Endothelial cell of umbilical vein (primary cell): ENCODE data around the gene BEX3.

Experiments used
- EZH2 ChIP-seq: IDR thresholded peaks from 2 replicates; pipeline ENCODE4 v1.6.1; 2012; ENCODE audit warnings: borderline replicate concordance, low read depth, mild to moderate bottlenecking, moderate library complexity, low read length, inconsistent platforms; ENCODE audit not compliant: severe bottlenecking
- FOS ChIP-seq: IDR thresholded peaks from 2 replicates; pipeline ENCODE4 v1.6.1; 2011; ENCODE audit warnings: mild to moderate bottlenecking, low read length, moderate library complexity, borderline replicate concordance; ENCODE audit not compliant: insufficient read depth
- GATA2 ChIP-seq: IDR thresholded peaks from 2 replicates; pipeline ENCODE4 v1.7.0; 2011; ENCODE audit warnings: low read depth, mild to moderate bottlenecking, moderate library complexity, mixed read lengths, low read length; ENCODE audit not compliant: insufficient read length, insufficient read depth
- MYC ChIP-seq: IDR thresholded peaks from one replicate; pipeline ENCODE4 v1.6.1; 2011; ENCODE audit warnings: mild to moderate bottlenecking, low read depth, low read length
- POLR2A ChIP-seq: IDR thresholded peaks from 2 replicates; pipeline ENCODE4 v1.6.1; 2012; ENCODE audit warnings: low read depth, mild to moderate bottlenecking, control low read depth, low read length
- POLR2AphosphoS5 ChIP-seq: IDR thresholded peaks from 2 replicates; pipeline ENCODE4 v1.6.1; 2012; ENCODE audit warnings: low read depth, mild to moderate bottlenecking, control low read depth, low read length, moderate library complexity; ENCODE audit not compliant: insufficient read depth
- TF ChIP-seq, protein P1 (sequence below), 2 donors: IDR thresholded peaks; 1 replicate in 1 of 2; 2 replicates in 1 of 2; pipeline ENCODE4 v1.5.1; 2011; ENCODE audit warnings: low read length in 2 of 2, mild to moderate bottlenecking in 2 of 2, moderate library complexity in 2 of 2, control low read depth in 1 of 2, inconsistent platforms in 1 of 2, low read depth in 1 of 2; ENCODE audit not compliant: insufficient read depth in 1 of 2; ENCODE audit errors: extremely low read depth in 1 of 2
- TF ChIP-seq, protein P2 (sequence below): IDR thresholded peaks from 2 replicates; pipeline ENCODE4 v1.6.1; 2011; ENCODE audit not compliant: insufficient read depth, insufficient read length

DNA sequence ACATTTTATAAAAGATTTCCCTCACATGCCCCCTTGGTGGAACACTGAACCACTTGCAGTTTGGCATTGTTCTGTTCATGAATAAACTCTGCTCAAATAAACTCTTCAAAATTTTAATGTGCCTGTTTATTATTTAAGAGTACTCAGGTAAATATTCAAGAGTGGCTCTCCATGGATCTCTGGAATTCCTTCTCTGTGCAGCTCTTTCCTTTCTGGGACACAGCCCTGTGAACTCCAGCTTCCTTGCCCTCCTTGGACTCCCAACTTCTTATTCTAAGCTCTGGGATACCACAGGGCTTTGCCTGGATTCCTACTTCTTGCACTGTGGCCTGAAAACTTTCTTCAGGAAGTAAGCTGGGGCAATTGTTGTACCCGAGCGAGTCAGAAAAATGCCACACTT, 8.3 kb downstream of the BEX3 start:
- TF ChIP-seq, protein P1, sequence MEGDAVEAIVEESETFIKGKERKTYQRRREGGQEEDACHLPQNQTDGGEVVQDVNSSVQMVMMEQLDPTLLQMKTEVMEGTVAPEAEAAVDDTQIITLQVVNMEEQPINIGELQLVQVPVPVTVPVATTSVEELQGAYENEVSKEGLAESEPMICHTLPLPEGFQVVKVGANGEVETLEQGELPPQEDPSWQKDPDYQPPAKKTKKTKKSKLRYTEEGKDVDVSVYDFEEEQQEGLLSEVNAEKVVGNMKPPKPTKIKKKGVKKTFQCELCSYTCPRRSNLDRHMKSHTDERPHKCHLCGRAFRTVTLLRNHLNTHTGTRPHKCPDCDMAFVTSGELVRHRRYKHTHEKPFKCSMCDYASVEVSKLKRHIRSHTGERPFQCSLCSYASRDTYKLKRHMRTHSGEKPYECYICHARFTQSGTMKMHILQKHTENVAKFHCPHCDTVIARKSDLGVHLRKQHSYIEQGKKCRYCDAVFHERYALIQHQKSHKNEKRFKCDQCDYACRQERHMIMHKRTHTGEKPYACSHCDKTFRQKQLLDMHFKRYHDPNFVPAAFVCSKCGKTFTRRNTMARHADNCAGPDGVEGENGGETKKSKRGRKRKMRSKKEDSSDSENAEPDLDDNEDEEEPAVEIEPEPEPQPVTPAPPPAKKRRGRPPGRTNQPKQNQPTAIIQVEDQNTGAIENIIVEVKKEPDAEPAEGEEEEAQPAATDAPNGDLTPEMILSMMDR (IDR thresholded peaks at IDR 0.05; ENCODE audit: extremely low read depth in 1 of 2, insufficient read depth in 1 of 2, low read depth in 1 of 2, low read length in 2 of 2), result no peak
- no peak for TF ChIP-seq POLR2A
- TF ChIP-seq EZH2, result no peak
- TF ChIP-seq, protein P2, sequence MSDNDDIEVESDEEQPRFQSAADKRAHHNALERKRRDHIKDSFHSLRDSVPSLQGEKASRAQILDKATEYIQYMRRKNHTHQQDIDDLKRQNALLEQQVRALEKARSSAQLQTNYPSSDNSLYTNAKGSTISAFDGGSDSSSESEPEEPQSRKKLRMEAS, result no peak
- no peak for TF ChIP-seq POLR2AphosphoS5
- TF ChIP-seq MYC, result no peak
- no peak for TF ChIP-seq FOS
- TF ChIP-seq GATA2, result no peak
